Lung (tissue), 12 donors: ENCODE results near the gene HSPH1. TPM values are rescaled to one million over a fixed set of nuclear protein-coding genes. Genes with fewer than 3 reads are reported as not detected.

Experiments used
- ATAC-seq: fragments of 200-7000 bp; cut with Tn5 transposase; one replicate; pipeline ENCODE4 v1.9.1; 2020; ENCODE audit warnings: moderate number of reproducible peaks; ENCODE audit not compliant: insufficient read depth, low FRiP score
- DNase-seq, 3 donors: peaks; one replicate each; pipeline ENCODE4 v3.0.0-alpha.2; 2013 to 2017
- H3K27ac ChIP-seq, 2 donors: one replicate each; pipeline ENCODE4 v1.5.1; 2013; ENCODE audit warnings: mild to moderate bottlenecking in 2 of 2, moderate library complexity in 2 of 2, control low read depth in 1 of 2, inconsistent platforms in 1 of 2, low read depth in 1 of 2, low read length in 1 of 2
- H3K27me3 ChIP-seq, 3 donors: one replicate each; pipeline ENCODE4 v1.5.1; 2013; ENCODE audit warnings: low read length in 2 of 3; ENCODE audit not compliant: control insufficient read depth in 3 of 3, insufficient read depth in 3 of 3
- H3K36me3 ChIP-seq, 4 donors: one replicate each; pipeline ENCODE4 v1.5.1; 2013; ENCODE audit warnings: low read length in 4 of 4, mild to moderate bottlenecking in 1 of 4, moderate library complexity in 1 of 4; ENCODE audit not compliant: control insufficient read depth in 4 of 4, insufficient read depth in 4 of 4
- H3K4me1 ChIP-seq, 5 donors: one replicate each; pipeline ENCODE4 v1.5.1; 2013; ENCODE audit warnings: low read length in 5 of 5, mild to moderate bottlenecking in 2 of 5, moderate library complexity in 1 of 5; ENCODE audit not compliant: control insufficient read depth in 5 of 5, insufficient read depth in 5 of 5
- H3K4me3 ChIP-seq: one replicate; pipeline ENCODE4 v1.5.1; 2013; ENCODE audit warnings: mild to moderate bottlenecking, control low read depth, moderate library complexity
- H3K9ac ChIP-seq, 2 donors: one replicate each; pipeline ENCODE4 v1.5.1; 2013; ENCODE audit warnings: low read length in 2 of 2, control low read depth in 1 of 2; ENCODE audit not compliant: insufficient read depth in 1 of 2
- H3K9me3 ChIP-seq, 4 donors: one replicate each; pipeline ENCODE4 v1.5.1; 2013; ENCODE audit warnings: low read length in 3 of 4, mild to moderate bottlenecking in 1 of 4, moderate library complexity in 1 of 4; ENCODE audit not compliant: control insufficient read depth in 4 of 4, insufficient read depth in 3 of 4
- CTCF ChIP-seq: IDR thresholded peaks from 2 replicates; pipeline ENCODE4 v1.5.1; 2012; ENCODE audit warnings: mild to moderate bottlenecking; ENCODE audit errors: control extremely low read depth, extremely low read depth
- WGBS, 2 donors: extraction: QIAGEN DNeasy Blood & Tissue Kit; methylation state at CpG; one replicate each; pipeline ENCODE4 v1.1.7; 2013; 5-methylcytosine and 5-hydroxymethylcytosine counted together
- polyA plus RNA-seq, 2 donors: library from polyadenylated mRNA; stranded (reverse); fragments of 200-250 nt; gene quantifications; one replicate each; pipeline ENCODE4 v1.2.1, GENCODE V29; 2013
- total RNA-seq, 2 donors: library from RNA; depleted of rRNA in 1 of 2; stranded (reverse); fragments of >200 nt in 1 of 2; gene quantifications; one replicate each; pipeline ENCODE4 v1.2.1, GENCODE V29; 2014 to 2021
- donor health status: control.
- donor health status: control.
- donor health status: Bipolar disorder and iron deficiency.
- donor health status: healthy.
- donor health status: DM: yes; HTN: yes; CAD: no.

Gene HSPH1
- total and polyA plus RNA-seq, 4 donors = 34.1 to 223 (median 65.6) TPM

- H3K27me3 ChIP-seq = peaks cover 0 to 10% (median 0%) of the 10 kb centered on the region in 3 donors
- H3K9ac ChIP-seq = no peak overlapping the region
- DNase-seq (no peak), ATAC-seq (no peak)
- 93 to 95% methylated on average over 8 of the region's 8 CpGs for WGBS, 2 donors
- no peak overlapping the region for H3K27ac ChIP-seq
- no peak overlapping the region for H3K4me3 ChIP-seq
- peaks cover 0 to 5% (median 0%) of the 10 kb centered on the region in 5 donors for H3K4me1 ChIP-seq
- TF ChIP-seq CTCF = no peak
- no peaks in the 10 kb centered on the region for H3K9me3 ChIP-seq
- no peaks in the 10 kb centered on the region for H3K36me3 ChIP-seq
Measured at GRCh38 chr13:31088826-31089420, 72.8 kb downstream of the HSPH1 start.

Other genes with a start within 250 kb of the HSPH1 start
- 1 to 10 TPM in 1 of 2 donors, not detected in 1; 6.2 TPM for gene TEX26, start 229.2 kb downstream of the HSPH1 start, total RNA-seq
- 1 to 10 TPM in 1 of 2 donors, under 1 TPM in 1; 0.67 to 2.5 TPM for gene TEX26, start 229.2 kb downstream of the HSPH1 start, polyA plus RNA-seq
- 10 to 100 TPM in 1 of 2 donors, 1 to 10 TPM in 1; 3.6 to 13.7 TPM for gene B3GLCT, start 38.1 kb upstream of the HSPH1 start, total RNA-seq
- 1 to 10 TPM; 2.4 to 2.6 TPM for gene B3GLCT, start 38.1 kb upstream of the HSPH1 start, polyA plus RNA-seq